Stomach (tissue), 9 donors: ENCODE measurements around the gene CHRNE. TPM values are rescaled to one million over a fixed set of nuclear protein-coding genes. Genes with fewer than 3 reads are reported as not detected.
A peak's percentile ranks its signal among the peaks of the same experiment; 100 is the strongest.

ENCODE experiments used
- DNase-seq, 2 donors: peaks; one replicate each; pipeline versions ENCODE4 v3.0.0 to v3.0.0-alpha.2; 2013 to 2019
- H3K27ac ChIP-seq, 5 donors: fragments of 200-600 bp in 4 of 5; sonication (generic) in 4 of 5; one replicate each; pipeline ENCODE4 v1.5.1; 2013 to 2019; ENCODE audit warnings: mild to moderate bottlenecking in 1 of 5, moderate library complexity in 1 of 5
- H3K27me3 ChIP-seq, 3 donors: fragments of 200-600 bp; sonication (generic); one replicate each; pipeline ENCODE4 v1.5.1; 2017 to 2019; ENCODE audit warnings: mixed run types in 1 of 3
- H3K36me3 ChIP-seq, 4 donors: fragments of 200-600 bp; sonication (generic); 1 replicate in 3 of 4; 2 replicates in 1 of 4; pipeline ENCODE4 v1.5.1; 2016 to 2019
- H3K4me1 ChIP-seq, 4 donors: fragments of 200-600 bp; sonication (generic); one replicate each; pipeline ENCODE4 v1.5.1; 2016 to 2019
- H3K4me3 ChIP-seq, 4 donors: fragments of 200-600 bp; sonication (generic) in 3 of 4; one replicate each; pipeline ENCODE4 v1.5.1; 2016 to 2019; ENCODE audit warnings: mild to moderate bottlenecking in 1 of 4
- H3K9me3 ChIP-seq, 4 donors: fragments of 200-600 bp; sonication (generic); one replicate each; pipeline ENCODE4 v1.5.1; 2016 to 2019
- EP300 ChIP-seq: sonication (generic); formaldehyde crosslinking; IDR thresholded peaks from one replicate; pipeline ENCODE4 v1.6.1; 2017; ENCODE audit warnings: antibody characterized with exemption
- POLR2A ChIP-seq, 4 donors: fragments of 450-650 bp; IDR thresholded peaks; one replicate each; pipeline ENCODE4 v1.6.1; 2016; ENCODE audit warnings: antibody characterized with exemption in 4 of 4, control low read depth in 2 of 4, mild to moderate bottlenecking in 1 of 4, moderate library complexity in 1 of 4
- POLR2AphosphoS5 ChIP-seq, 3 donors: sonication (generic); formaldehyde crosslinking; IDR thresholded peaks; one replicate each; pipeline ENCODE4 v1.6.1; 2016; ENCODE audit warnings: antibody characterized with exemption in 3 of 3
- WGBS, 5 donors: extraction: QIAGEN DNeasy Blood & Tissue Kit in 3 of 5; methylation state at CpG; one replicate each; pipeline versions ENCODE4 v1.1.5 to v1.1.7; 2013 to 2018; 5-methylcytosine and 5-hydroxymethylcytosine counted together
- intact Hi-C: fragments of 100-400 bp; cut with DNase I; formaldehyde crosslinking; loops from one replicate; pipeline ENCODE4 v1.15.1; 2023; ENCODE audit warnings: low total_unique reads
- polyA plus RNA-seq, 3 donors: library from polyadenylated mRNA; stranded (reverse); fragments of 200-250 nt; gene quantifications; one replicate each; pipeline ENCODE4 v1.2.3, GENCODE V29; 2013
- total RNA-seq, 5 donors: library from RNA; depleted of rRNA; stranded (reverse); fragments of >200 nt; gene quantifications; one replicate each; pipeline versions ENCODE4 v1.1.0 to v1.2.3, GENCODE V29; 2014 to 2016
- TF ChIP-seq, protein P1 (sequence below), 7 experiments: fragments of 450-650 bp in 4 of 7; fragments of 200-600 bp in 3 of 7; sonication (generic) in 3 of 7; IDR thresholded peaks; one replicate each; pipeline ENCODE4 v1.5.1; 2016 to 2019; ENCODE audit warnings: antibody characterized with exemption in 7 of 7, control low read depth in 2 of 7, mild to moderate bottlenecking in 1 of 7
- donor health status: healthy with polysubstance abuse.
- donor health status: Bipolar disorder and iron deficiency.
- donor health status: healthy.

Gene CHRNE
- total and polyA plus RNA-seq, 8 donors, result 0.43 to 2.0 (median 0.93) TPM; not detected in 3

DNA sequence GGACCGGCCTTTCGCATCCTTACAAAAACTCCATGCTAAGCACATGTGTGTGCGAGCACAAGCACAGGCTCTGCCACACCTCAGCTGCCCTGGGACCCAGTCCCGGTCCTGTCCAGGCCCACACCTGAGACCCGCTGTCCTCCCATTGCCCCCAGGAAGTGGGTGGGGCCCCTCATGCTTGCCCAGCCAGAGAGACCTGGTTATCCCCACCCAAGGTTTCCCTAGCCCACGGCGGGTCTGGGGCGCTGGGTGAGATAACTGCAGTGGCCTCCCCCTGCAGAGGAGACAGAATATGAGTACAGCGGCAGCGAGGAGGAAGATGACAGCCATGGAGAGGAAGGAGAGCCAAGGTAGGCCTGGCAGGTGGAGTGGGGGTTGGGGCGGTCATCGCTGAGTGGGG, 16.1 kb downstream of the CHRNE start:
- no peak overlapping the region for H3K4me3 ChIP-seq
- peaks cover 61 to 98% (median 76%) of the 10 kb centered on the region in 4 donors for H3K36me3 ChIP-seq
- WGBS, 5 donors, result 93 to 96% (median 95%) methylated on average over 12 of the region's 12 CpGs
- intact Hi-C loops, result no loop called here
- DNase-seq, result no peak
- TF ChIP-seq, protein P1, sequence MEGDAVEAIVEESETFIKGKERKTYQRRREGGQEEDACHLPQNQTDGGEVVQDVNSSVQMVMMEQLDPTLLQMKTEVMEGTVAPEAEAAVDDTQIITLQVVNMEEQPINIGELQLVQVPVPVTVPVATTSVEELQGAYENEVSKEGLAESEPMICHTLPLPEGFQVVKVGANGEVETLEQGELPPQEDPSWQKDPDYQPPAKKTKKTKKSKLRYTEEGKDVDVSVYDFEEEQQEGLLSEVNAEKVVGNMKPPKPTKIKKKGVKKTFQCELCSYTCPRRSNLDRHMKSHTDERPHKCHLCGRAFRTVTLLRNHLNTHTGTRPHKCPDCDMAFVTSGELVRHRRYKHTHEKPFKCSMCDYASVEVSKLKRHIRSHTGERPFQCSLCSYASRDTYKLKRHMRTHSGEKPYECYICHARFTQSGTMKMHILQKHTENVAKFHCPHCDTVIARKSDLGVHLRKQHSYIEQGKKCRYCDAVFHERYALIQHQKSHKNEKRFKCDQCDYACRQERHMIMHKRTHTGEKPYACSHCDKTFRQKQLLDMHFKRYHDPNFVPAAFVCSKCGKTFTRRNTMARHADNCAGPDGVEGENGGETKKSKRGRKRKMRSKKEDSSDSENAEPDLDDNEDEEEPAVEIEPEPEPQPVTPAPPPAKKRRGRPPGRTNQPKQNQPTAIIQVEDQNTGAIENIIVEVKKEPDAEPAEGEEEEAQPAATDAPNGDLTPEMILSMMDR (IDR thresholded peaks at IDR 0.05), result no peak
- TF ChIP-seq EP300 (no peak), POLR2A (IDR thresholded peaks at IDR 0.05) (no peak), POLR2AphosphoS5 (IDR thresholded peaks at IDR 0.05) (no peak)
- no peak overlapping the region for H3K27ac ChIP-seq
- H3K27me3 ChIP-seq, result no peaks in the 10 kb centered on the region
- peaks cover 0 to 4% (median 2%) of the 10 kb centered on the region in 4 donors for H3K4me1 ChIP-seq
- H3K9me3 ChIP-seq, result no peaks in the 10 kb centered on the region

- WGBS, 5 donors, result 95 to 100% (median 97%) methylated on average over 3 to 4 of the region's 4 CpGs
- H3K36me3 ChIP-seq, result peaks cover 44 to 95% (median 69%) of the 10 kb centered on the region in 4 donors
Observed at GRCh38 chr17:4884489-4884888, 18.4 kb downstream of the CHRNE start.

GRCh38 chr17:4881761-4882555, 20.9 kb downstream of the CHRNE start:
- WGBS, 5 donors, result 31 to 44% (median 41%) methylated on average over 9 of the region's 9 CpGs
- peaks cover 44 to 85% (median 66%) of the 10 kb centered on the region in 4 donors for H3K36me3 ChIP-seq
- TF ChIP-seq, protein P1 (IDR thresholded peaks at IDR 0.05), result peak in 5 of 7 experiments; percentile 69 to 84 (median 80)
- peak in 2 of 3 donors; percentile 7 to 13 for TF ChIP-seq POLR2AphosphoS5 (IDR thresholded peaks at IDR 0.05)
- no peak for TF ChIP-seq EP300
- no peak for TF ChIP-seq POLR2A (IDR thresholded peaks at IDR 0.05)
- H3K4me3 ChIP-seq, result no peak overlapping the region
- no peaks in the 10 kb centered on the region for H3K9me3 ChIP-seq
- no peak overlapping the region for H3K27ac ChIP-seq
- no peaks in the 10 kb centered on the region for H3K27me3 ChIP-seq
- H3K4me1 ChIP-seq, result peaks cover 0 to 7% (median 3%) of the 10 kb centered on the region in 4 donors
- intact Hi-C loops, result loop anchor here (5.0 kb wide), 1 partner anchor 95 kb away; the partner anchor contains the start of genes GLTPD2 and VMO1
- DNase-seq, result peak; percentile 83 to 87

More at GRCh38 chr17:4884489-4884888, 18.4 kb downstream of the CHRNE start:
- Histone ChIP-seq H3K27ac (no peak overlapping the region), H3K4me1 (peaks cover 0 to 7% (median 3%) of the 10 kb centered on the region in 4 donors), H3K9me3 (no peaks in the 10 kb centered on the region), H3K4me3 (no peak overlapping the region), H3K27me3 (no peaks in the 10 kb centered on the region)
- TF ChIP-seq EP300 (no peak), POLR2AphosphoS5 (IDR thresholded peaks at IDR 0.05) (no peak)
- no peak for DNase-seq
- intact Hi-C loops, result loop anchor here (5.0 kb wide), 1 partner anchor 97 kb away; the partner anchor contains the start of genes GLTPD2 and VMO1

GRCh38 chr17:4880857-4881256, 22.0 kb downstream of the CHRNE start:
- TF ChIP-seq, protein P1 (IDR thresholded peaks at IDR 0.05), result no peak
- no peak for TF ChIP-seq POLR2AphosphoS5 (IDR thresholded peaks at IDR 0.05)
- TF ChIP-seq POLR2A (IDR thresholded peaks at IDR 0.05), result no peak
- no peak for TF ChIP-seq EP300
- no peak for DNase-seq
- no peaks in the 10 kb centered on the region for H3K27me3 ChIP-seq
- H3K27ac ChIP-seq, result no peak overlapping the region
- 80 to 85% (median 83%) methylated on average over 14 to 15 of the region's 15 CpGs for WGBS, 5 donors
- H3K9me3 ChIP-seq, result no peaks in the 10 kb centered on the region
- H3K4me3 ChIP-seq, result no peak overlapping the region
- peaks cover 33 to 74% (median 62%) of the 10 kb centered on the region in 4 donors for H3K36me3 ChIP-seq
- intact Hi-C loops, result loop anchor here (5.0 kb wide), 1 partner anchor 94 kb away; the partner anchor contains the start of genes GLTPD2 and VMO1
- H3K4me1 ChIP-seq, result peaks cover 0 to 7% (median 3%) of the 10 kb centered on the region in 4 donors
